CD4-positive, alpha-beta T cell treated with Interleukin-17A for 1 hour (primary cell): Measurements from ENCODE around the gene RPAIN.
A peak's percentile ranks its signal among the peaks of the same experiment; 100 is the strongest.

Experiments used
- DNase-seq: peaks from one replicate; pipeline ENCODE4 v3.0.0-alpha.2; 2020

RPAIN gene, protein sequence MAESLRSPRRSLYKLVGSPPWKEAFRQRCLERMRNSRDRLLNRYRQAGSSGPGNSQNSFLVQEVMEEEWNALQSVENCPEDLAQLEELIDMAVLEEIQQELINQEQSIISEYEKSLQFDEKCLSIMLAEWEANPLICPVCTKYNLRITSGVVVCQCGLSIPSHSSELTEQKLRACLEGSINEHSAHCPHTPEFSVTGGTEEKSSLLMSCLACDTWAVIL

DNA sequence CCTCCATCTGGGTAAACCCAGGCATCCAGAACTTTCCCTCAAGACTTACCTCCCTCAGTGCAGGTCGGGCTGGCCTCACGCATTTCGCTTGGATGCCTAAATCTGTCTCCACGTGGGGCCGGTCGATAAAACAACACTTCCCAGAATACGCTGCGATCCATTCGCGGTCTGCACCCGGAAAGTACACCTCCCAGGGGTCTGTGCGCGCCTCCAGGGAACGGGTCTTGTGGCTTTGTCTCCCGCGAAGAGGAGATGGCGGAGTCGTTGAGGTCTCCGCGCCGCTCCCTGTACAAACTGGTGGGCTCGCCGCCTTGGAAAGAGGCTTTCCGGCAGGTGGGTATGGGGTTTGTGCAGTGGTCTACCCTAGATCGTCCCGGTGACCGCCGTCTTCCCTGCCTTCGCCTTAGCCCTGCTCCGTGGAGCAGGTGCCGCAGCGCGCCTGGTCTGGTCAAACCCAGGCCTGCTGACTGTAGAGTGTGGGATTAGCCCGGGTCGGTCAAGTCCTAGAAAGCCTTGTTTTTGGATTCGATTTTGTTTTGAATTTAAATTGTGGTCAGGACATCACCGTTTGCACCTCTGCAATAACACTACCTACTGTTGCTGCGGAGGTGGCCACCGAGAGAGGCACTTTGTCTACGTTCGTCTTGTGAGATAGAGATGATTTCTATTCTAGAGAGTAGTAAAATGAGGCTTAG lies at the start of gene RPAIN:
Gene RPAIN, plus strand, starts transcription at position 224 of the 695 bp plus-strand sequence. Its CDS starts 29 bp downstream, at position 253.
- DNase-seq: peak; percentile 88

DNA sequence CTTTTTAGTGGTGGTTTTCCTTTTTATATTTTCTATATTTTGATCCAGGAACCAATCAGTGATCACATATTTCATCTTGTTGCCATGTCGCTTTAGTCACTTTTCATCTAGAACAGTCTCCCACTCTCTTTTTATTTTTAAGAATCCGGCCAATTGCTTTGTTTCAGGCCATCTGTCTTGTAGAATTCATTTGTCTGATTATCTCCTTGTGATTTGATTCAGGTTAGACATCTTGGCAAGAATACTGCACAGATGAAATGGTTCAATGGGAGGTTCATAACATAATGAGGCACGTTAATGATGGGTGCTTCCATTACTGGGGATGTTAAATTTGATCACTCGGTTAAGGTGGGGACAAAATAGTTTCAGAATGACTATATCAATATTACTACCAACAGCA lies 49.6 kb upstream of the RPAIN start:
- DNase-seq: no peak

DNA sequence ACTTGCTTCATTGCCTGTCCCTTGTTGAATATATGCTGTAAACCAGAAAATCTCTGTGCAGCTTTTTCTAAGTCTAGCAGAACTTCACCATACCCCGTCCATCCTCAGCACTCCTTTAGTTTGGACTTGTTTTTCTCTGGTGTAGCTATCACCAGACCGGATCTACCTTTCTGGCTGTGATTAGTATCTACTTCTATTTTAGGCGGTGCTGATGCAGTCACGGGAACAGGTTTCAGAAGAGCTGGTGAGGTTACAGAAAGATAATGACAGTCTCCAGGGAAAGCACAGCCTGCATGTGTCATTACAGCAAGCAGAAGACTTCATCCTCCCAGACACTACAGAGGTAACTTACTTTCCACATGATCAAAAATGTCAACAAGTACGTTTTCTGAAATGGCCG lies 46.9 kb upstream of the RPAIN start:
- DNase-seq: no peak

DNA sequence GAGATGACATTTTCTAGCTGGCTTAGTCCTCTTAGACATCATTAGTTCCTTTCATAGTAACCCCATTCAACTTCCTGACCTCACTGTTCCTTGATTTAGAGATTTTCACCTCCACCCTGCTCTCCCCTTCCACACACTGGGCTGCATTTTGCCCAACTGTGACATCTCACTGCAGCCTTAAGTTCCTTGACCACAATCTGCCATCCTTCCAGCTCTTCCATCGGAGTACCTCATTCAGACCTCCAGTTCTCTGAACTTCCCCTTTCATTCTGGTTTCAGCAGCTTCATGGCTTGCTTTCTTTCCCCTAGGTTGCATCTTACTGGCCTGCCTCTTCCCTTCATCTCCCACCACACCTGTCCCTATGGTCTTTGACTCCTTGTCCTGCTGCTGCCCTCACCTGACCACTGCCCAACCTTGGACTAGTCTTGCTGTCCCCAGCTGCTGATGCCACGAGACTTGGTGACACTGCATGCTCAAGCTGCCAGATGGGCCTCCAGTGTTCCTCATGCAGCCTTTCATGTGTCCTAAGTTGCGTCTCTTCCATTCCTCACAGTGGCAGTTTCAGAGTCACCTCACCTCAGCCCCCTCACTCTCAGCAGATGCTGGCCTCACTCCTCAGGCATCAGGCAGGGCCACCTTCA lies 41.3 kb upstream of the RPAIN start:
- no peak for DNase-seq

DNA sequence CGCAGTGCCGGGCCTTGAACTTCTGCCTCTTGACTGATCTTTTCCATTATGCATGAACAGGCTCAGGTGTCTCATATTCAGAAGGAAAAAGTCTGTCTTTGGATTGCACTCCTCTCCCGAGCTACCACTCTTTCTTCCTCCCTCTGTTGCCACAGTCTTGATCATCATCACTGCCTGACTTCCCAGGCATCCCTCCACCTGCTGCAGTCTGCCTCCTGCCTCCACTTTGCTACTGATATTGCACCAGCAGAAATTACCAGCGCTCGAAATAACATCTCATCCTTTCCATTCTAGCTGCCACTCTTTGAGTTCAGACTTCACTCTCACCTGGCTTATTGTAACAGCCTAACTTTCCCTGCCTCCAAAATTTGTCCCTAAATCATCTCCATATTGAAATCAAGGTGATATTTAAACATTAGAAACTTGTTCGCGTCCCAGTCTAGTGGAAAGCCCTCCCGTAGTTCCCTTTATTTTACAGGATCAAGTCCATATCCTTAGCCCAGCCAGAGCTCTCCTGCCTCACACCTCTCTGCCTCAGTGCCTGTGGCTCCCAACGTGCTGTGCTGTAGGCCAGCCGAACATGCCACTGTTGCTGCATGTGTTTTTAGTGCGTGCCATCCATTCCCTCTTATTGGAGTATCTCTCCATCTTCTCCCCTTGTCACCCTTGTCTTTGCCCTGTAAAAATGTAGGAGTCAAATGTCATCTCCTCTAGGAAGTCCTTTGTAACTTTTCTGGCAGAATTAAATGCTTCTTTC lies 40.5 kb upstream of the RPAIN start:
- no peak for DNase-seq

DNA sequence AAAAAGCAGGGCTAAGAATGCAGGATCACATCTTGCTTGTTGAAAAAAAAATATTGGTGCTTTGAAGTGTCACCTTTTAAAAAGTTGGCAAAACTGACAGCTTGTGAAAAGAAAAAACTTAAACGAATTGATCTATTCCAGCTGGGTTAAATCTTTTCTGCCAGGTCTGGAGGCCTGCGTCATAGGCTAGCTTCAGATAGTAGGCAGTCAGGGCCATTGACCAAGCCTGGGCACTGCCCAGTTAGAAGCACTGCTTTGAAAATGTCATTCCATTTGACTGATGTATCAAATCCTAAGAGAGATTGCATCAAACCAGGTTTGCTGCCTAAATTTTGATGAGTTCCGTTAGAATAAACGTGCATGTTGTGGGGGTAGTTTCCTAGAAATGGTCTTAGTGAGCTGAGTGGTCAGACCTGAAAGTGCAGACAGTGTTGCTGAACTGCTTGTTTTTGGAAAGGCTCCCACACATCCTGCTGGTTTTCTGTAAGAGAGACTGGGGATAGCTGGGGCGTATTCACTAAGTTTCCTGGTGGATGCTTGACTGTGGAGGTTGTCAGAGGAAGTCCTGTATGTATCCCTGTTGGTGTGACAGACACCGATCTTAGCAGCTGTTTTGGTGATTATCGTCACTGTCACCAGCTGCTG lies 39.4 kb upstream of the RPAIN start:
- DNase-seq: no peak

DNA sequence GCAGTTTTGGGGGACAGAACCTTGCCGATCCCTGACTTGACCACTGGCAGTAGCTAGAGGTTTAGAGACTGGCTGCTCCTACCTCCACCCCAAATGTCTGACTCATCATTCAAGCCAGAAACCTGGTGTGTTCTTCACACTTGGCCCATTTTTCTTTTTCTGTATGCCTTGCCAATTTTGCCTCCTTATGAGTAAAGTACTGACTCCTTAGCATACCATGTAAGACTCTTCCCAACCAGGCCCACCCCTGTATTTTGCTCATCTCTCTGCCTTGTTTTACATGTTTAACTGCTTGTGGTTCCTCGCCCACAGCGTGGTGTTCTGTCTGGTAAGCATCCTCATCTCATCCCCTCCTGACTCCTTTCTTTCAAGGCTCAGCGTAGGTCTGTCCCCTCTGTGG lies 38.4 kb upstream of the RPAIN start:
- DNase-seq: no peak

DNA sequence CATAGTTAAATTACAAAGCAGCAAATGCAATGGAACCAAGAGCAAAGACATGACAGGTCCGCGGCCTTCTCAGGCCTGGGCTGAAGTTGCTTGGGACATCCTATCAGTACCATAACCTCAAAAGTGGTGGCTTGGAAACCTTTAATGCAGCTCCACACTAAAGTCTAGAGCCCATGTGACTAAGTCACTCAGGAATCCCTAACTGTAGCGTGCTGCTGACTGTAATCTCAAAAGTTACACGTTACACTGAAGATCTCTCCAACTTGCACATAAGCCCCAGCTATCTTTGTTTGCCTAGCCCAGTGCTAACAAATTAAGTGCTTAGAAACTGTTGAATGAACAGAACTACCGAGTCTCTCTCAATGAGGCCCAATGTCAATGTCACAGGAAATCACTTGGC lies 28.3 kb upstream of the RPAIN start:
- DNase-seq: no peak

DNA sequence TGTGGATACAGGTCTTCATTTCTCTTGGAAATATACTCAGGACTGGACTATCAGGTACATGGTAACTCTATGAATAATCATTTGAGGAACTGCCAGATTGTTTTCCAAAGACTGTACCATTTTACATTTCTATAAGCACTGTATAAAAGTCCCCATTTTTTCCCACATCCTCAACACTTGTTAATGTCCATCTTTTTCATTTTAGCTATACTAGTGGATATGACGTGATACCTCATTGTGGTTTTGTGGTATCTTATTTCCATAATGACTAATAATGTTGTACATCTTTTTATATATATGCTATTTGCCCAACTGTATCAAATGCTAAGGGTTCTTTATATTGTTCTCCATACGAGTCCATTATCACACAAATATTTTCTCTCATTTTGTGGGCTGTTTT lies 23.4 kb upstream of the RPAIN start:
- no peak for DNase-seq

DNA sequence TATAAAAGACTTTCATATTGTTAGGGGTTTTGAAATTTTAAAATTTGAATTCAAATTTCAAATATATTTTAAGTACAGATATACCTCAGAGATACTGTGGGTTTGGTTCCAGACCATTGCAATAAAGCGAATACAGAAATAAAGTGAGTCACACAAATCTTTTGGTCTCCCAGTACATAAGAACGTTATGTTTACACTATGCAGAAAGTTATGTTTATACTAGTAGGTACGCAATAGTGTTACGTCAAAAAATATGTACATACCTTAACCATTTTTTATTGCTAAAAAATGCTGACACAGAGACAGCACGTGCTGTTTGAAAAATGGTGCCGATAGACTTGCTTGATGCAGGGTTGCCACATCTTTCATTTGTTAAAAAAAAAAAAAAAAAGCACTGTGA lies 20.2 kb upstream of the RPAIN start:
- no peak for DNase-seq

DNA sequence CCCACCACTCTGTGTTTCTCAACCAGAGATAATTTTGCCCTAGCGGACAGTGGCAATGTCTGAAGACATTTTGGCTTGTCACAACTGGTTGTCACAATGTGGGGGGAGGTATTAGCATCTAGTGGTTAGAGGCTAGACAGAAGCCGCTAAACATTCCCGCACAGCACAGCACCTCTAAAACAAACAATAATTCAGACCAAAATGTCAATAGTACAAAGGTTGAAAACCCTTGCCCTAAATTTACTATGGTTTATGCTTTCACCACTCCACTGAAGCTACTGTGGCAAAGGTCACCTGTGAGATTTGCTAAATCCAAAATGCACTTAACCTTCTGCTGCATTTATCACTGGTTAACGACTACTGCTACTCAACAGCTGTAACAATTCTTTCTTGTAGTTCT lies 14.6 kb upstream of the RPAIN start:
- DNase-seq: no peak

DNA sequence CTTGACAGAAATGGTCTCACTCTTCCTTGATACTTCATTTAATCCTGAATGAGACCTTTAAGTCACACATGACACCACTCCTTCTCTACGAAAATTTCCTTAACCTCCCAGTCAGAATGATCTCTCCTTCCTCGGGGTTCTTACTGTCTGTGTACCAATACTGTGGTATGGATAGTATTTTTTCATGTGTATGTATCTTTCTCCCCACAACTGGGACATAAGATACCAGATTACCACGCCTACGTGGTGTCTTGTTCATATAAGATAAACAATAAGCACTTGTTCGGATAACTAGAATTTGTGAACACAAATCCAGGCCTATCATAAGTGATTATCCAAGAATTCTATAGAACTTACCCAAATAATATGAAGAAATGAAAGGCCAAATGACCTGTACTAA lies 11.8 kb upstream of the RPAIN start:
- DNase-seq: no peak

DNA sequence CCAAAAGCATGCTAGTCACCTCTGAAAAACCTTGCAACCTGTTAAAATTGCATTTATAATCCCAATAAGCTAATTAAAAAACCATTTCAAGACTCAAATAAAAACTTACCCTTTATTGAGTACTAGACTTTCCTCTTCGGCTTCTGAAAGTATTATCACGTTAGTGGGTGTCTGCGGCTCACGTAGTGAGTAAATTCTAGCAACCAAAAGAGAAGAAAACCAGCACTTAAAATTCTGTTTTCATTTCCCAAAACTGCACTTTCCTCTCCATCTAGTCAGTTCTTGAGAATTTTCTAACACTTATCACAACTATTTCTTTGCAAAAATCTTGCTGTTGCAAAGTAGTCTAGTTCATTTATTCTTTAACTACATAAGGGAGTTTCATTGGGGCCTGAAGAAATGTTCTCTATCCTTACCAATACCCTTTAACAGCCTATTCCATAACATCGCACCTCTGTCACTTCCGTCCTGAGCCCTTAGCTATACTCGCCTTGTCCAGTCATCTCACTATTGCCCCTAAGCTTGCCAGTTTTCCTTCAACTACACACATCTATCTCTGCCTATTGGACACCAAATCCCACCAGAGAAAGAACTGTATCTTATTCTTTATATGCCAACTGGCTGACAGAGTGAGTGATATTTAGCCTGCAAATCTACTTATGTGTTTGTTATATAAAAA lies 9.2 kb upstream of the RPAIN start:
- DNase-seq: no peak

DNA sequence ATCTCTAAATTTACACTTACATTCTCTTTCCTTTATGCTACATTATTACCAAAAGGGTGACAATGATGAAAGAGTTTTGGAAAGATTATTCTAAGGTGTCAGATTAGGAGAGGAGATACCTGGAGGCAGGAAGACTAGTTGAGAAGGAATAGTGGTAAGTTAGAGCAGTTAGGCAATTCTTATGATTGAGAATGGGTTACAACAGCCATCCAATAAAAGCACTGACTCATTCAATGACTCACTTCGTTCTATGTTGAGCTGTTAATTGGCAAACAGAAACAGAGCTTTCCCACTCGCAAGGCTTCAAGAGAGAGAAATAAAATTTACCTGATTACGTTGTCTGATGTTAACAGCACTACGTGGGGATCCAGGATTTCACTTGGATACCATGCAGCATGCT lies 6.3 kb upstream of the RPAIN start:
- no peak for DNase-seq

DNA sequence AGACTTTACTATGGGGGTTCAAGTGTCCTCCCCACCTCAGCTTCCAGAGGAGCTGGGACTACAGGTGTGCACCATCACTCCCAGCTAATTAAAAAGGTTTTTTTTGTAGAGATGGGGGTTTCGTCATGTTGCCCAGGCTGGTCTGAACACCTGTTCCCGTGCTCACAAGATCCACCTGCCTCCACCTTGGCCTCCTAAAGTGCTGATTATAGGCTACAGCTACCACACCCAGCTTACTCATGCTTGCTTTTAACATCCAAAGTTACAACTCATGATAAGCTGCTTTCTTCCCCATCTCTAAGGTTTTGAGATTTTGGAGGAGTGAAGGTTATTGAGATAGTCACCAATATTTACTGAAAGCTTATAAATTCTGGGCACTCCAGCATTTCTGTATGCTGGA lies 3.1 kb upstream of the RPAIN start:
- no peak for DNase-seq

DNA sequence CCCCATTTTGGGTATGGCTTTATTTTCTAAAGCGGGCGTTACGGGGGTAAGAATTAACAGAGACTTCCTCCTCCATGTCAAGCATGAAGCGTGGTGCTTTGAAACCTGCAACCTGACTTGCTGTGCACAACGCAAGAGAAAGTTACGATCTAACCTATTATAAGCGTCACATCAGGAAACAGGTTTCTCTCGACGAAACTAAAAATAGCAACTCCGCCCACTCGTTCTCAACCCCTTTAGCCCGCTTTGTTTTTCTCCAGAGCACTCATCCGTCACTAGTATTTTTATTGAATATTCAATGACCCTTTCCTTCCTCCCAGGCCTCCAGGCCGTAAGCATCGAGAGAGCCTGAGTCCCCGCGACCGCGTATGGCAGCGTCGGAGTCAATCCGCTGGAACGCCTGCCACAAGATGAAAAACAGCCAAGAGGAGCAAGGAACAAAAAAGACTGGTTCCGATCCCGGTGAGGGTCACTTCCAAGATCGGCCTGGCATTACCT lies 1.1 kb upstream of the RPAIN start:
- peak; percentile 86 for DNase-seq

DNA sequence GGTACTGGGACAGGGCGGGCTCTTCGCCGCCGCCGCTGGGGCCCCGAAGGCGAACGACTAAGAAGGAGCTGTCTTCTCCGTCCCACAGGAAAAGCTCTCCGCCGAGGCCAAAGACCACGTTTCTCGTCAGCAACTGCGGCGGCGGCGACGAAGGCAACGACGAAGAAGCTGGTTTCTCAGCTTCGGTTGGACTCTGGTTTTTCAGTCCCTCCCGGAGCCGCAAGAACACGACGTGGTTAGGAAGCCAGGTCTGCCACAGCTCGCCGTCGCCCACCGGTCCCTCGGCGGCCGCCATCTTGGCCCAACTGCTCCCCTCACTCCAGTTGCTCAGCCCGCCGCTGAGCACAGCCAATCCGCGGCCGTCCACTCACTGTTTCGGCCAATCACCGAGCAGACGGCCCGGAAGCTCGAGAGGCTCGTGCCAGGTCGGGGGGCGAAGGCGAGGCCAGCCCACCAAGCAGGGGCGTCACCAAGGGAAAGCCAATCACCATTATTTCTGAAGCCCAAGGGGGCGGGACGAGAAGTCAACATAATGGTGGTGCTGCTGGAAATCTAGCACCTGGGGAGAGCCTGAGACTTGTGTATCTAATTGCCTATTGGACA lies 525 bp upstream of the RPAIN start, which contains the start of gene NUP88:
Gene NUP88, minus strand, starts transcription at position 307 of the 603 bp plus-strand sequence. Its CDS starts 12 bp downstream, at position 295.
- DNase-seq: peak; percentile 97

DNA sequence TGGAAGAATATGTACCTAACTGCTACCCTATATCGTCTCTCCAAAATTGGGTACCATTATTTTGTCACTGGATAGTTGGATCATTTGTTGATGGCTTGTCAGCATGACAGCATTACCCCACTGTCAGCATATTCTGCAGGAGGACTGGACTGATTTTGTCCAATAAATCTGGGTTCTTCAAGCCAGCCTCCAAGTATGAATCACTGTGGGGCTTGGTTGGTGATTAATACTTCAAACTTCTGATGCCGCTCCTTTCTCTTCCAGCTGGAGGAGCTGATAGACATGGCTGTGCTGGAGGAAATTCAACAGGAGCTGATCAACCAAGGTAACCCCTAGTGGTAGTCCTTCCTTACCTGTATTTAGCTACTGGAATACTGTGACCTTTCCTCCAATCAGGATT lies 2.5 kb downstream of the RPAIN start:
- no peak for DNase-seq

DNA sequence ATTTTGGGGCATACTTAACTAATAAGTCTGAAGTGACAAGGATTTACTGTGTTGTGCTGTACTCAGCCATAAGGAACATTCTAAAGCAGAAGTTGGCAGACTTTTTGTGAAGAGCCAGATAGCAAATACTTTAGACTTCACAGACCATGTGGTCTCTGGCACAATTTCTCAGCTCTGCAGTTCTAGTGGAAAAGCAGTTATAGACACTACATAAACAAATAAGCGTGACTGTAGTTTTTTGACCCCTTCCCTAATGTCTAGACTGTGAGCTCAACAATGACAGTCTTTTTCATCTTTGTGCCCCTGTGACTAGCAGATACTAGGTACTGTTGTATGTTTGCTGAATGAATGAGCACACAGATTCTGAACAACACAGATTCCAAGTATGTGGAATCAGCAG lies 4.9 kb downstream of the RPAIN start:
- DNase-seq: no peak

DNA sequence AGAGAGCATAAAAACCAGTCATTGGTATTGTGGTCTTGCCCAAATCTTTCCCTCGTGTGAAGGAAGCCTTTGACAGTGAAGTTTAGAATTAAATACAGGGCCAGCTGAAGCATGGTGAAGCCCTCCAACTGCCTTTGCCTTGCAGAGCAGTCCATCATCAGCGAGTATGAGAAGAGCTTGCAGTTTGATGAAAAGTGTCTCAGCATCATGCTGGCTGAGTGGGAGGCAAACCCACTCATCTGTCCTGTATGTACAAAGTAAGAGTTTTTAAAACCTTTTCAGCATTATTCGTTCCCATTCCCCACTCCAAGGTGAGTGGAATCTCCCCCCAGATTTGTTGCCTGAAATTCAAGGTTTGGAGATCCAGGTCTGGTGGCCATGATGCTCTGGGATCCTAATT lies 5.8 kb downstream of the RPAIN start:
- DNase-seq: no peak

DNA sequence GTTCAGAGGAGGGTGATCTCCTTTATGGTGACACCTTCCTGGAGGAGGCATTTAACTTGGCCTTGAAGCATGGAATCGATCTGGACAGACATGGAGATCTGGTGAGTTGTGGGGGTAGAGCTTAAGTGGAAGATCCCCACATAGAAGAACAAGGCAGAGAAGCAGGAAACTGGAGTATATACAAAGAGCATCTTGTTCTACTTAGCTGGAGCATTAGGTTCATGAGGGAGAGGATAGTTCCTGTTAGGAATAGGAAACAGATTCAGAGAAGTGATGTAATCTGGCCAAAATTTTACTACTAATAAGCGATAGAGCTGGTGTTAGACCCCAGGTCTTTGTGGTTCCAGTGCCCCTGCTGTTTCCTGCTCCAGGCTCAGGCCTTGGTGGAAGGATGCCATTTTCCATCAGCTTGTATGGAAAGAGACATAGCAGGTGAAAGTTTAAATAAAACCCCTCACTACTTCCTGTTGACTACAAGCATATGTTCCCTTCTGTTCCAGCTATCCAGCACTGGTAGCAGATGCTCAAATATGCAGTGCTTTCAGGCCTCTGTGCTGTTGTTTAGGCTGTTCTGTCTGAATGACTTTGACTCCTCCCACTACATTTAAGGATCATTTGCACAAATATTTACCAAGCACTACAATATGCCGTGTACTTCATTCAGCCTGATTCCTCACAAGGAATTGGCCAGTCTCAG lies 9.4 kb downstream of the RPAIN start:
- no peak for DNase-seq
